Endothelial cell of umbilical vein (primary cell): Measurements from ENCODE around the gene ABI2. TPM values are rescaled to one million over a fixed set of nuclear protein-coding genes. Genes with fewer than 3 reads are reported as not detected.

ENCODE experiments used
- BruUV-seq: library from RNA; stranded (reverse); fragments of 400-500 nt; replicated peaks from 2 replicates; lab custom pipeline; 2021; lab: Mats Ljungman, UMichigan
- CTCF ChIA-PET: fragments of 300-600, 350-600 bp; sonication (Branson Sonifier 250); formaldehyde crosslinking; loops from one replicate; lab custom pipeline; 2021; ENCODE audit warnings: antibody characterized with exemption, inconsistent platforms; lab: Charles Lee
- POLR2A ChIA-PET: fragments of 300-600, 350-600 bp; sonication (Branson Sonifier 250); formaldehyde crosslinking; loops from one replicate; lab custom pipeline; 2021; ENCODE audit warnings: antibody characterized with exemption, inconsistent platforms; lab: Charles Lee
- DNase-seq: peaks from one replicate; pipeline ENCODE4 v3.0.0-alpha.2; 2011; ENCODE audit warnings: low read depth, low spot score
- FAIRE-seq: peaks from 2 replicates; lab custom pipeline; 2011; peaks lifted over from hg19 to GRCh38; lab: Jason Lieb, UNC
- H2AFZ ChIP-seq: 2 replicates; pipeline ENCODE4 v1.6.0; 2012; ENCODE audit warnings: low read depth, low read length, control low read depth, inconsistent platforms
- H3K27ac ChIP-seq: 2 replicates; pipeline ENCODE4 v1.5.1; 2011; ENCODE audit warnings: low read depth, mild to moderate bottlenecking, control low read depth, low read length, moderate library complexity; ENCODE audit not compliant: insufficient read depth
- H3K27me3 ChIP-seq, 2 experiments: 2 replicates each; pipeline versions ENCODE4 v1.6.0 to v1.6.1; 2011; ENCODE audit warnings: low read length in 2 of 2, mixed read lengths in 1 of 2; ENCODE audit not compliant: control insufficient read depth in 2 of 2, insufficient read depth in 2 of 2
- H3K36me3 ChIP-seq, 2 experiments: 2 replicates in 1 of 2; 3 replicates in 1 of 2; pipeline ENCODE4 v1.5.1; 2011; ENCODE audit warnings: low read length in 2 of 2, mild to moderate bottlenecking in 1 of 2, moderate library complexity in 1 of 2; ENCODE audit not compliant: control insufficient read depth in 2 of 2, insufficient read depth in 2 of 2; ENCODE audit errors: extremely low read depth in 1 of 2
- H3K4me1 ChIP-seq: 3 replicates; pipeline ENCODE4 v1.5.1; 2011; ENCODE audit warnings: mild to moderate bottlenecking, low read length; ENCODE audit not compliant: control insufficient read depth, insufficient read depth; ENCODE audit errors: extremely low read depth
- H3K4me2 ChIP-seq: 2 replicates; pipeline ENCODE4 v1.6.1; 2011; ENCODE audit warnings: low read length, control low read depth, mixed read lengths; ENCODE audit not compliant: insufficient read depth
- H3K4me3 ChIP-seq, 3 experiments: fragments of 200-600 bp in 1 of 3; sonication (generic), shearing (Covaris generic) in 1 of 3; replicated peaks in 1 of 3; 2 replicates each; pipeline ENCODE4 v1.5.1; 2011 to 2016; ENCODE audit warnings: control low read depth in 3 of 3, low read length in 3 of 3, mild to moderate bottlenecking in 2 of 3, inconsistent platforms in 1 of 3, low read depth in 1 of 3, moderate library complexity in 1 of 3; ENCODE audit not compliant: insufficient read depth in 1 of 3
- H3K79me2 ChIP-seq: 2 replicates; pipeline ENCODE4 v1.6.0; 2012; ENCODE audit warnings: low read length, inconsistent platforms; ENCODE audit not compliant: control insufficient read depth, insufficient read depth
- H3K9ac ChIP-seq: replicated peaks from 2 replicates; pipeline ENCODE3; 2011; ENCODE audit warnings: low read length, control low read depth; ENCODE audit not compliant: insufficient read depth; ENCODE audit errors: extremely low read depth
- H3K9me1 ChIP-seq: replicated peaks from 3 replicates; pipeline ENCODE4 v1.6.0; 2011; ENCODE audit warnings: mild to moderate bottlenecking, low read length; ENCODE audit not compliant: control insufficient read depth, insufficient read depth; ENCODE audit errors: extremely low read depth
- H3K9me3 ChIP-seq: replicated peaks from 2 replicates; pipeline ENCODE4 v1.5.1; 2012; ENCODE audit warnings: low read length, inconsistent platforms; ENCODE audit not compliant: control insufficient read depth, insufficient read depth
- H4K20me1 ChIP-seq: replicated peaks from 2 replicates; pipeline ENCODE3; 2011; ENCODE audit warnings: mild to moderate bottlenecking, low read length; ENCODE audit not compliant: control insufficient read depth, insufficient read depth; ENCODE audit errors: extremely low read depth
- EZH2 ChIP-seq: IDR thresholded peaks from 2 replicates; pipeline ENCODE4 v1.6.1; 2012; ENCODE audit warnings: borderline replicate concordance, low read depth, mild to moderate bottlenecking, moderate library complexity, low read length, inconsistent platforms; ENCODE audit not compliant: severe bottlenecking
- FOS ChIP-seq: IDR thresholded peaks from 2 replicates; pipeline ENCODE4 v1.6.1; 2011; ENCODE audit warnings: mild to moderate bottlenecking, low read length, moderate library complexity, borderline replicate concordance; ENCODE audit not compliant: insufficient read depth
- GATA2 ChIP-seq: IDR thresholded peaks from 2 replicates; pipeline ENCODE4 v1.7.0; 2011; ENCODE audit warnings: low read depth, mild to moderate bottlenecking, moderate library complexity, mixed read lengths, low read length; ENCODE audit not compliant: insufficient read length, insufficient read depth
- JUN ChIP-seq: IDR thresholded peaks from 2 replicates; pipeline ENCODE4 v1.6.1; 2011; ENCODE audit warnings: borderline replicate concordance, low read depth; ENCODE audit not compliant: insufficient read length, insufficient read depth
- MYC ChIP-seq: IDR thresholded peaks from one replicate; pipeline ENCODE4 v1.6.1; 2011; ENCODE audit warnings: mild to moderate bottlenecking, low read depth, low read length
- POLR2A ChIP-seq: IDR thresholded peaks from 2 replicates; pipeline ENCODE4 v1.6.1; 2012; ENCODE audit warnings: low read depth, mild to moderate bottlenecking, control low read depth, low read length
- POLR2AphosphoS5 ChIP-seq: IDR thresholded peaks from 2 replicates; pipeline ENCODE4 v1.6.1; 2012; ENCODE audit warnings: low read depth, mild to moderate bottlenecking, control low read depth, low read length, moderate library complexity; ENCODE audit not compliant: insufficient read depth
- dilution Hi-C: fragments of 300-500 bp; cut with MboI; formaldehyde crosslinking; loops from one replicate; pipeline ENCODE4 v1.15.0; 2019; ENCODE audit warnings: low sequenced_read_pairs; ENCODE audit not compliant: extremely low pct_ligation_motif_present
- intact Hi-C: fragments of 100-400 bp; cut with micrococcal nuclease; formaldehyde crosslinking; loops from one replicate; pipeline ENCODE4 v1.10.0; 2022
- polyA plus RNA-seq, 4 experiments: library from polyadenylated mRNA; depleted of rRNA in 3 of 4; stranded (reverse) in 3 of 4; unstranded in 1 of 4; fragments of >200 nt; gene quantifications; 2 replicates each; pipeline versions ENCODE4 v1.2.1 to v1.2.3, GENCODE V29; 2011 to 2012; ENCODE audit warnings: missing spikeins in 1 of 4
- total RNA-seq: library from RNA; stranded (reverse); gene quantifications from 2 replicates; pipeline ENCODE4 v1.2.3, GENCODE V29; 2021
- TF ChIP-seq, protein P1 (sequence below): IDR thresholded peaks from 2 replicates; pipeline ENCODE4 v1.6.1; 2011; ENCODE audit not compliant: insufficient read depth, insufficient read length
- TF ChIP-seq, protein P2 (sequence below), 2 donors: IDR thresholded peaks; 1 replicate in 1 of 2; 2 replicates in 1 of 2; pipeline ENCODE4 v1.5.1; 2011; ENCODE audit warnings: low read length in 2 of 2, mild to moderate bottlenecking in 2 of 2, moderate library complexity in 2 of 2, control low read depth in 1 of 2, inconsistent platforms in 1 of 2, low read depth in 1 of 2; ENCODE audit not compliant: insufficient read depth in 1 of 2; ENCODE audit errors: extremely low read depth in 1 of 2

The ABI2 gene
- total and polyA plus RNA-seq, 2 donors (not counting 3 experiments of a cell fraction or from before 2014, with no cell fraction given) = 35.7 to 61.0 TPM

DNA sequence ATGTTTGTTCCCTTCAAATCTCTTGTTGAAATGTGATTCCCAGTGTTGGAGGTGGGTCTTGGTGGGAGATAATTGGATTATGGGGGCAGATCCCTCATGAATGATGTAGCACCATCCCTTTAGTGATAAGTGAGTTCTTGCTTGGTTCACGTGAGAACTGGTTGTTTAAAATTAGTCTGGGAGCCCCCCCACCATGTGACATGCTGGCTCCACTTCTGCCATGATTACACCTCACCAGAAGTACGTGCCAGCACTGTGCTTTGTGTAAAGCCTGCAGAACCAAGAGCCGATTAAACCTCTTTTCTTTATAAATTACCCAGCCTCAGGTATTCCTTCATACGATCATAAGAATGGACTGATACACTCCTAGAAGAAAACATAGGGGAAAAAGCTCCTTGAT lies 10.1 kb downstream of the ABI2 start:
- Histone ChIP-seq H2AFZ (no peak overlapping the region), H3K4me2 (no peak overlapping the region), H3K27ac (no peak overlapping the region), H3K9me3 (no peaks in the 10 kb centered on the region), H3K9me1 (no peaks in the 10 kb centered on the region), H3K4me3 (no peak overlapping the region), H3K79me2 (peaks cover 70% of the 10 kb centered on the region), H4K20me1 (no peaks in the 10 kb centered on the region), H3K4me1 (peaks cover 25% of the 10 kb centered on the region), H3K27me3 (no peaks in the 10 kb centered on the region), H3K36me3 (no peaks in the 10 kb centered on the region), H3K9ac (no peak overlapping the region)
- no peak for TF ChIP-seq FOS
- TF ChIP-seq EZH2 = no peak
- no peak for TF ChIP-seq GATA2
- TF ChIP-seq, protein P1, sequence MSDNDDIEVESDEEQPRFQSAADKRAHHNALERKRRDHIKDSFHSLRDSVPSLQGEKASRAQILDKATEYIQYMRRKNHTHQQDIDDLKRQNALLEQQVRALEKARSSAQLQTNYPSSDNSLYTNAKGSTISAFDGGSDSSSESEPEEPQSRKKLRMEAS = no peak
- TF ChIP-seq JUN = no peak
- TF ChIP-seq, protein P2, sequence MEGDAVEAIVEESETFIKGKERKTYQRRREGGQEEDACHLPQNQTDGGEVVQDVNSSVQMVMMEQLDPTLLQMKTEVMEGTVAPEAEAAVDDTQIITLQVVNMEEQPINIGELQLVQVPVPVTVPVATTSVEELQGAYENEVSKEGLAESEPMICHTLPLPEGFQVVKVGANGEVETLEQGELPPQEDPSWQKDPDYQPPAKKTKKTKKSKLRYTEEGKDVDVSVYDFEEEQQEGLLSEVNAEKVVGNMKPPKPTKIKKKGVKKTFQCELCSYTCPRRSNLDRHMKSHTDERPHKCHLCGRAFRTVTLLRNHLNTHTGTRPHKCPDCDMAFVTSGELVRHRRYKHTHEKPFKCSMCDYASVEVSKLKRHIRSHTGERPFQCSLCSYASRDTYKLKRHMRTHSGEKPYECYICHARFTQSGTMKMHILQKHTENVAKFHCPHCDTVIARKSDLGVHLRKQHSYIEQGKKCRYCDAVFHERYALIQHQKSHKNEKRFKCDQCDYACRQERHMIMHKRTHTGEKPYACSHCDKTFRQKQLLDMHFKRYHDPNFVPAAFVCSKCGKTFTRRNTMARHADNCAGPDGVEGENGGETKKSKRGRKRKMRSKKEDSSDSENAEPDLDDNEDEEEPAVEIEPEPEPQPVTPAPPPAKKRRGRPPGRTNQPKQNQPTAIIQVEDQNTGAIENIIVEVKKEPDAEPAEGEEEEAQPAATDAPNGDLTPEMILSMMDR (IDR thresholded peaks at IDR 0.05; ENCODE audit: extremely low read depth in 1 of 2, insufficient read depth in 1 of 2, low read depth in 1 of 2, low read length in 2 of 2) = no peak
- TF ChIP-seq POLR2AphosphoS5 = no peak
- no peak for TF ChIP-seq POLR2A
- TF ChIP-seq MYC = no peak
- no TSS peak for BruUV-seq
- intact Hi-C loops (no loop called here), dilution Hi-C loops (no loop called here)
- FAIRE-seq (no peak), DNase-seq (no peak)
- ChIA-PET CTCF (interaction anchor here (1.7 kb wide), 1 partner anchor 96 kb away, joined by 3 read pairs; no protein-coding TSS in a partner anchor), POLR2A (no interaction called here)
